Suppressor macrophage (primary cell): ENCODE results near the gene ITPR1.

Experiments
- DNase-seq, 4 experiments: peaks; one replicate each; pipeline ENCODE4 v3.0.0-alpha.2; 2020 to 2022

ITPR1 gene

DNA sequence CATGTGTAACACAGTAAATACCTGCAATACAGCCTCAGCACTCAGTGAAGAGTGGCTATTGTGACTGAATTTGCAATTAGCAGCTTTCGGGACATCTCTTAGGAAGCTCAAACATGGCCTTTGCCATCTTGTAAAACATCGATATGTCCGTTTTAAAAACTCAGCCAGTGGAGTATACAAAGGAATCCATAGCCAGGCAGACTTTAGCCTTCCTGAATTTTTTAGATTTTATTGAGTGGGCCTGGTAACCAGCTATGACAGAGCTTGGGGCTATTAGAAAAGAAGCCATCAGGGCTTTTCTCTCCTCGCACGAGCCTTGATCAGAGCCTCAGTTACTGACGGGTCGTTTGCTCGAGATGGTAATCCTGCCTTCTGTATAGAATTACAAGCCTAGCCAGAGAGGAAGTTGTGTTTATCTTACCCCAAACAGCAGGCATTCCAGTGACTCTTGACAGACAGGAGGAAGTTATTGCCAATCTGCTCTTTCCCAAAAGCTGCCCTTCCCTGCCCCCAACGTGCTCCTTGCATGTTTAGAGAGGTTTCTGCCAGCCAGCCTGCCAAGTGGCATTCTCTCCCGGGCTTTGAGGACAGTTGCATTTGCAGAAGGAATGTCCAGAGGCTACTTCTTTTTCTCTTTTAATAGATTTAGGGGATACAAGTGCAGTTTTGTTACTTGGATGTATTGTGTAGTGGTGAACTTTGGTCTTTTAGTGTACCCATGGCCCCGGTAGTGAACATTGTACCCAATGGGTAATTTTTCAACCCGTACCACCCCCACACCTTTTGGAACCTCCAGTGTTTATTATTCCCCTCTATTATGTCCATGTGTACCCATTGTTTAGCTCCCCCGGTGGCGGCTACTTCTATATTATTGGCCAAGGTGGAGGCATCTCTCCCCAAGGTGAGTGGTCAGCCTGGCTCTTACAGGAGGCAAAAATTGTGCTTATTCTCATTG is 40.6 kb downstream of the ITPR1 start:
- peak; percentile 65 to 79 (median 78) for DNase-seq

DNA sequence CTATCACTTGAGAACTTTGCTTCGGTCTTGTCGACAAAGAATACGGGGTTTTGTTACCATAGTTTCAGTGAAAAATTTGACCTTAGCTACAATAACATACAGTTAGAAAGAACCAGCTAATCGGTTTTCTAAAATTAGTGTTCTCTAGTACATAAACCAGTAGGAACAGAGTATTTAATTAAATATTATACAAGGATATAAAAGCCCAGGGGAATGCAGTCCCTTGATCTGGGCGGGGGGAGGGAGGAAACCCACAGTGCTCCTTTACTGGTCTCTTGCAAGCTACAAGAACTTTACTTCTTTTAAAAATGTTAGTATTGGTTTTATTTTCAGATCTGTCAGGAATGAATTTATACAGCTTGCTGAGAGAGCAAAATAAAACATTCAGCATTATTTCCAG is 41.8 kb downstream of the ITPR1 start:
- no peak for DNase-seq

DNA sequence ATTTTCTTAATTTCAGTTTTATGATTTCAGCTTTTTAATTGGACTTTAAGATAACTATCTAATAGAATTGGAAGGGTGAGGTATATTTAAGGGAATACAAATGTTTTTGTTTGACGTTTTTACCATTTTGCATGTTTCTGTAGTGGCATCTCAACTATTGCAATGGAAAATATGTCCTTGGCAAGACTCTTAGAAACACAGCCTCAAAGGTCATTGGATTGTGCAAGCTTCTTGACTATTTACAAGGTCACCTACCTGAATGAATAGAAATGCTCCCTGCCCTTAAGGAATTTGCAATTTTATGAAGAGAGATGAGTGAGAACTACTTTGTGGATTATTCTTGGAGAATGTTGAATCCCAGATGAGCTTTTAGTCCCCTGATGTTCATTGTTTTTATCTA is 43.1 kb downstream of the ITPR1 start:
- DNase-seq: no peak

DNA sequence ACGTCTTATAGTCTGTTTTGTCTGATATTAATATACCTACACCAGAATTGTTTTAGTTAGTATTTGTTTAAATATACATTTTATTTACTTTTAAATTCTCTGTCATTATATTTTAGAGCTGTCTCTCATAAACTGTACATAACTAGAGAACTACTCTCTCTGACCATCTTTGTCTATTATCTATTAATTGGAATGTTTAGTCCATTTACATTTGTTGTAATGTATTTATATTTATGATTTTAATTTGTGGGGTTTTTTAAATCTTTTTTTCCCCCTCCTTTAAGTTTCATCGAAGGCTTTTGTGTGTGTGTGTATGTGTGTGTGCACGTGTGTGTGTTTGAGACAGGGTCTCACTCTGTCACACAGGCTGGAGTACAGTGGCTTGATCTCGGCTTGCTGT is 47.1 kb downstream of the ITPR1 start:
- no peak for DNase-seq

DNA sequence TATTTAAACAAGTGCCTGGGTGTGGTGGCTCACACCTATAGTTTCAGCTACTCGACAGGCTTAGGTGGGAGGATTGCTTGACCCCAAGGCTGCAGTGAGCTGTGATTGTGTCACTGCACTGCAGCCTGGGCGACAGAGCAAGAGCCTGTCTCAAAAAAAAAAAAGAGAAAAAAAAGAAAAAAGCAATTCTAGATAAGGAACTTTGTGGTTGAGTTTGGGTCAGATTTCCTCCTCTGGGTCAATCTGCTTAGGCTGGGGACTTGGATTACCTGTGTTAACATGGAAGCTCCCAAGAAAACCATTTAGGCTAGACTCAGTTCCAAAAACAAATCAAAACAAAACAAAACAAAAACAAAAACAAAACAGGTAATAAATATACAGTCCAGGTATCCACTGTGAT is 50.0 kb downstream of the ITPR1 start:
- no peak for DNase-seq

DNA sequence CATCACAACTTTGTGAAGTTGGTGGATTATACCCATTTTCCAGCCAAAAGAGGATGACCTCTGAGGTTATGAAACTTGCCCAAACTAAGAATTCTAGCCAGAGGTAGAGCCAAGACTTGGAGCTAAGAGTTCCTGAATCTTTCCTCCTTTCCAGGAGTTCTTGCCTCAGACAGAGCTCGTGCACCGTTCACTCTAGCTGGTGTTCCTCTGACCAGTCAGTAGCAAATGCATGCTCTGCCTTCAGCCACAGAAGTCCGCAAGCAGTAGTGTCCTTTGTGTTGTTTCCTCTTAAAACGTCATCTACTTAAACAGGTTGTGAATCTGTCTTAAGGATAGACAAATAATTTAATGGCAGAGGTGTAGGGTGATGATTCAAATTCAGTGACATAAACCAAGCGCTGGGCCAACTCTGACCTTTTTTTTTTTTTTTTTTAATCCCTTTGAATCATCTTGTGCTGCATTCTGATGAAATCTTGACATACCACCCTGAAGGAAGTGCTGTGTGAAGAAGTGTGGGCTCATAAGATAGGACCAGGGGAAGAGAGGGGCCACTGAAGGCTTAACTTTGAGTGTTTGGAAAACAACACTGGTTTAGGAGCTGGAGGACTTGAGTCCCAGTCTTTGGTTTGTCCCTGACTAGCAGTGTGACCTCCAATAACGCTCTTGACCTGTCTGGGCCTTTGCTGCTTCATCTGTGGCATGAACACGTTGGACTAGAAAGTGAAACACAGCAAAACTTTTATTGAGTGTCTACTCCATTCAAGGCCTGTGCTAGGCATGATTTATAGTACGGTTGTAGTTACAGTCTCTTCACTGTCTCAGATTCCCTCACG is 53.4 kb downstream of the ITPR1 start:
- DNase-seq: peak in 2 of 4 experiments; percentile 33 to 41

DNA sequence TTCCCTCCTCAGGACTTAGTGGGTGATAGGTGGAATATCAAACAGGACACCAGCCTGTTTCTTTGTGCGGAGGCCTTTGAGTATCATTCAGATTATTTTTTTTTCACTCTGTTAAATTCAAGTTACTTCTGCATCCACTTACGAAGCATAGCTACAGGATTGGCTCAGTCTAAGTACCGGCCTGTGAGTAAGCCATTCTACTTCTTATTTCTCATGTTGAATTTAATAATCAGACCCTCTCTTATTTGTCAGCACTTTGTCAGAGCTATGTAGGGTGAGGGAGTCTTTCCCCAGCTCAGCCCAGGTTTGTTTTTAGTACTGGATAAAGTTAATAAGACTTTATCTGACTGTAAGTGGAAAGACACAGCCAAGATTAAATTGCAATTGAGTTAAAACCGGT is 54.7 kb downstream of the ITPR1 start:
- DNase-seq: peak in 1 of 4 experiments; percentile 34

DNA sequence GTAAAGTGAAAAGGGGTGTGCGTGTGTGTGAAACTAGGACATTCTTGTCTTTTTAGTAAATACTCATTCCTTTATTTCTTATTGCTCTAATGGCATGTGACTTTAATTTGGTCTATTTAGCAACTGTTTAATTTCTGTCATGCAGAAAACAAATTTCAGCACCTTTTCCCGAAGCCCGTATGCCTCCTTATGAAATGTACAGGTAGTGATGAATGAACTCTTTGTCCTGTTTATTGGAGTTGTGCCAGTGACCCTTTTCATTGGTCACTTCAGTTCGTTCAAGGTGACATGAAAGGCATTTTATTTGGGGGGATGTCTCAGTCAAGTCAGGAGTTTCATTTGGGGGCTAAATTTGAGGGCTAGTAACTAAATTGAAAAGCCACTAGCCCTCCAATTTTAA is 55.2 kb downstream of the ITPR1 start:
- no peak for DNase-seq

DNA sequence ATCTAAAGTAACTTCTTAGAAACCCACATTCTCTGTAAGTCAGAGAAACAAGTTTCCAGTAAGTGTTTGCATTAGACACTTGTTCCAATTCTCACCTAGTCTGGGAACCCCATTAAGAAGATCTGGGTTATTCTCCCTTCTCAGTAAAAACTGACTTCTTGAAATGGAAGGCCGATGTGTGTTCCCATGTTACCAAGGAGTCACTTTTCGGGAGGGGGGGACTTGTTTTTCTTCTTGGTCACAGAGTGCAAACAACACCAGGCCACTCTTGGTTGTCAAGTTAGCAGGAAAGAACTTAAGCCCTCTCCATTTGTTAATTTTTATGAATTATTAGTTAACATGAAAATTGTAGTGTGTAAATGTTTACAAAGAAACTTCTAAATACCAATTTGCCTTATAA is 55.6 kb downstream of the ITPR1 start:
- no peak for DNase-seq

DNA sequence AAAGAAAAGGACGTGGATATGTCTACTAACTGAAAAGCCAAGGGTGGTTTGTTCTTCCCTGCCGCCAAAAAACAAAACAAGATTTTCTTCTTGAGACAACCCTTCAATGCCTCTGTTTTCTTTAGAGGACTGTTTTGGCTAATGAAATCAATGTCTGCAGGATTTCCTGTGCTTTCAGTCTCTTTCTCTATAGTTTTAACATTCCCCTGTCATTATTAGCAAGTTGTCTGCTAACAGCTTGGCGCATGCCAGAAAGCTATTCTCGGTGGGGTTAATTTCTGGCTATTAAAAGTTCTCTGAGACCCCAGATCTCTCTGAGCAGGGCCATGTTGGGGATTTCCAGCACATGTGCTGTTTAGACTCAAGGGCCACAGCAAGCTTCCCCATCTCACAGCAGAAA is 56.7 kb downstream of the ITPR1 start:
- no peak for DNase-seq

DNA sequence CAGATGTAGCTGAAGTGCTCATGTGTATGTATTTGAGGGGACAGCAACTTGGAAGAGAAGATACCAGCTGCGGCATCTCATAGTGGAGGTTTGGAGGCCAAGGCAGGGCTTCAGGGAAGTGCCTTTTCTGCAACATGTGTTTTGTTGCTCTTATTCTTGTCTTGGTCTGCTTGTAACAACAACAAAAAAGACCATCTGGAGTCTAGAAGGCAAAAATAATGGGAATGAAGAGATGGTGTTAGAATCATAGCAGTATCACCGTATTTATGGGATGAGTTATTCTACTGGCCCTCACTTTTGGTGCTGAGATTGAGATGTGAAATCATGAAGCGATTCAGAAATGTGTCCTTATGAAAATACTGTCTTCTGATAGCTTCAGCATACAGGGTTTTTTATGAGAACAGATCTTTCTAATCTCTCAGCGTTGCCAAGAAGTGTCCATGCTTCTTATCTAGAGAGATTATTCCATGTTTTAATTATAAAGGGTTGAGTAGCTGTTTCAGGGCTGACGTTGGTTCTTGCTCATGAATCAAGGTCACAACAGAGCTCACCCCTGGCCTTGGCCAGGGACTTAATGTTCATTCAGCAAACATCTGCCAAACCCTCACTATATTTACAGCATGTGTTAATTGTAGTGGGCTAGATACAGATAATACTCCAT is 58.0 kb downstream of the ITPR1 start:
- no peak for DNase-seq

DNA sequence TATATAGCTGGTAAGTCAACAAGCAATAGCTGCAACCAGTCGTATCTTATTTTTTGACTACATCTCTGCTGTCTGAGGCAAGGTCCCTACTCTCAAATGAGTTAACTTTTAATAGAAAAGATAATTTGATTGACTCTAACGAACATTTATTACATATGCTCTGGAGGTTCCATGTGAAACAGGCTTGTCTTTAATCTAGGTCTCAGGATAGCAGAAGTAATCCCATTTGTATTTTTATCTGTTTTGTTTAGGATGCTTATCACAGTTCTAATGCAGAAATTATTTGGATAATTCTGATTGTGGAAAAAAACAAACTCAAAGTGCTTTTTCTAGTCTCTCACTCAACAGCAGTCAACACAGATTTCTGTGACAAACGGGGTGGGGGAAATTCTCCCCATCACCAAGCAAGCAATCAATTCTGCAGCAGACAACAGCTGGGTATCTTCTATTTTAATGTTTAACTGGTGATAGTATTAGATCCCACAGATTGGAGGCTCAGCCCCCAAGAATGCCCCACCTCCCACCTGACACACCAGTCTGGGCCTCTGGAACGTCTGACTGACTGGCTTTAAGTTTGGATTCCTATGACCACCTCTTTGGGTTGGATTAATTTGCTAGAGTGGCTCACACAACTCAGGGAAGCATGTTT is 58.8 kb downstream of the ITPR1 start:
- no peak for DNase-seq

DNA sequence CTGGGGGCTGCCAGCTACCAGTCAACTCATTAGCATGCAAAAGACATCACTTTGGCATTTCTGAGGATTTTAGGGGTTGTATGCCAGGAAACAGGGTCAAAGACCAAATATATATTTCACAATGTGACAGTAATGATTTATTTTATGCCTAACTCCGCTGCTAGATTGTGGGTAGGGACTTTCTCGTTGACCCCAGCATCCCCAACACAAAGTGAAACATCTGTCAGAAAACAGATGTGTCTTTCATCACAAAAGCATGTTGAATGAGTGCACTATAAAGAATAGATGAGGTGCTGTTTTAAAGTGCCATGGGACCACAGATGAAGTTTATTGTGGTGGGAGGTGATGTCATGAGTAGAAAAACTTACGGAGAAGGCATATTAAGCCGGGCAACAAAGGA is 59.7 kb downstream of the ITPR1 start:
- DNase-seq: no peak

DNA sequence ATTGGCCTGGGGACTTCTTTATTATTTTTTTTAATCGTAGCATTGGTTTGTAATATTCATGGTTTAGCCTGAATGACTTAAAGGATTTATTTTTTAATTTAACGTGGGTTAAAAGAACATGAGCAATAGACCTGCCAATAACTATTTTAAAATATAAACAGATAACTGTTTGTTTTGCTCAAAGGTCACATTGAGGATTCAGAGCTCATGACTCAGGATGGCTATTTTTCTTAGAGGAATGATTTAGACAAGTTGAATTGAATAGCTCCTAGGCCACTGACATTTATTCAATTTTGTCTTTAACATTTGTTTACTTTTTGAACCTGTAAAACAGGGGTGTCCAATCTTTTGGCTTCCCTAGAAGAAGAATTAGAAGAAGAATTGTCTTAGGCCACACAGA is 68.5 kb downstream of the ITPR1 start:
- no peak for DNase-seq

DNA sequence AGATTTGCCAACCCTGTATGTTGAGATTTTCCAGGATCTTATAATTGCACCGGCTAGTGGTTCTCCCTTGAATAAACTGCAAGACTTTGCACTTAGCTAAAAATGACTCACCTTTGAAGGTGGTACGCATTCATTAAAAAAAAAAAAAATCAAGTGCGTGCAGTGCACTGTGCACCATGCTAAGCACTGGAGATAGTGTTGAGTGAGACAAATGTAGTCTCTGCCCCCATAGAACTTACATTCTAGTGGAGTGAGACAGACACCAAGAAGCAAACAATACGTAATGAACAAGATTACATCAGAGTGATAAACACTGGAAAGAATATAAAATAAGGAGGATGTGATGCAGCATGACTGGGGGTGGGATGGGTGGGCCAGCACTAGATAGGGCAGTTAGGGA is 69.4 kb downstream of the ITPR1 start:
- DNase-seq: no peak

DNA sequence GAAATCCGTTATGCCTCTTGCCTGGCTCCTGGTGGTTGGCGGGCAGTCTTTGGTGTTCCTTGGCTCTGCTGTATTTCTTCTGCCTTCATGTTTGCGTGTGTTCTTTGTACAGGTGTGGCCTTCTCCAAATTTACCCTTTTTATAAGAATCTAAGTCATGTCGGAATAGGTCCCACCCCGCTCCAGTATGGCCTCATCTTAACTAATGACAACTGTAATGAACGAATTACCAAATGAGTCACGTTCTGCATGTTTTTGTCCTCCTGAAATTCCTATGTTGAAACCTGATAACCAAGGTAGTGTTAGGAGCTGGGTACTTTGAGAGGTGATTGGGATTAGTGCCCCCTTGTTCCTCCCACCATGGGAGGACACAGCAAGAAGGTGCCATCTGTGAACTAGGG is 71.1 kb downstream of the ITPR1 start:
- DNase-seq: no peak

DNA sequence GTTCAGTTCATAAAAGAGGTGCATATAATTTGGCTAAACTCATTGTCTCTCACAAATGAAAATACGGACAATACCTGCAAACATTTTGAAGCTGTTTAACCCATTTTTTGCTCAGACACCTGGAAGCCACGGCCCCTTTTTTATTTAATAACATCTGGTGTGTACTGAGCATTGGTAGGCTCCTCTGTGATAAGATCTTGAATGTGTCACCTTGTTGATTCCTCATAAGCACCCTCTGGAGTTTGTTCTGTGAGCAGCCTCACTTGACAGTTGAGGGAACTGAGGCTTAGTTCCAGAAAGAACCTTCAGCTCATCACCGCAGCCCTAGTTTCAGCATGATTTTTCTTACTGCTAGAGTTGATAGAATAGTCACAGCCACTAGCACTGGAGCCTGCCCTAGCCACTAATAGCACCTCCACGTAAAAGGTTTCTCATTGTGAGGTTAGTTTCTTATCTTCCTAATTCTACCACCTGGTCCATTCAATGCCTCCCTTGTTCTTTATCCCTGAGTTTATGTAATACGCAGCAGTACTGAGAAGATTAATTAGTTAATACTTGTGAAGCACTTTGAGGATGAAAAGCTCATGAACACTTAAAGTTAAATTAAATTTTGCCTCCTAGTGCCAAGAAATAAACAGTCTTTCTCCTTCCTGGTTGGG is 71.9 kb downstream of the ITPR1 start:
- no peak for DNase-seq

DNA sequence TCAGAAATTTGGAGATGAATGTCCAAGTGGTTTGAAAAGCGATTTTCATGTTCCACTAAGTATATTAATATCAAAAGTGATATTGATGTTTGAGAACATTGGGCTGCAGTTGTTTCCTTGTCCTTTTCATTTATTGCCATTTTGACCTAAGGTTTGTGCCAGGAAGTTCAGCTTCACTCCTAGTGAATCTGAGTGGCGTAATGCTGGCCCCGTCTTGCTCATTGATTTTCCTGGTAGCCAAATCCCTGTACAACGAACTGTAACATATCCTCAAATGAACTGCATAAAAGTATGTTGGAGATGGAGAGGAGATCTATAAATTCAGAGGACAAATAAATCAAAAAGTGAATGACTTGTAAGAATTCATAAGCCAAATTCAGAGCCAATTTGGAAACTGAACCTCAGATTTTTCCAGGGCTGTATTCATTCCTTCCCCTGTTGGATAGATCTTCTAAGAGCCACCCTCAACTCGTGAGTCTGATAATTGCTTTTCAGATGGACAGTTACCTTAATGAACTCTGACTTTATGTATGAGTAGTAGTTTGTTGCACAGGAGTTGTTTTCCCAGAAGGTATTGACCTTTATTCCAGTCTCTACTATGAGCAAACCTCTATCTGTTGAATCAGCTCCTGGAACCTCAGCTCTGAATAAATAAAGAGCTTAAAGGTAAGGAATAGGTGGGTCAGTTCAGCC is 72.8 kb downstream of the ITPR1 start:
- no peak for DNase-seq

DNA sequence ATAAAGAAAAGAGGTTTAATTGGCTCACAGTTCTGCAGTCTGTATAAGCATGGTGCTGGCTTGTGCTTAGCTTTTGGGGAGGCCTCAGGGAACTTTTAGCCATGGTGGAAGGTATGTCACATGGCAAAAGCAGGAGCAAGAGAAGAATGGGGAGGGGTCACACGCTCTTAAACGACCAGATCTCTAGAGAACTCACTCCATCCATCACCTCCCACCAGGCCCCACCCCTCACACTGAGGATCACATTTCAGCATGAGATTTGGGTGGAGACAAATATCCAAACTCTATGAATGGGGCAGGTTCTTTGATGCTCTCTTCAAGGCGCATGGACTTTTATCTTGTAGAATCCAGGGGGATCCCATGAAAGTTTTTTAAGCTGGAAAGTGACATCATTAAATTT is 75.7 kb downstream of the ITPR1 start:
- DNase-seq: no peak

DNA sequence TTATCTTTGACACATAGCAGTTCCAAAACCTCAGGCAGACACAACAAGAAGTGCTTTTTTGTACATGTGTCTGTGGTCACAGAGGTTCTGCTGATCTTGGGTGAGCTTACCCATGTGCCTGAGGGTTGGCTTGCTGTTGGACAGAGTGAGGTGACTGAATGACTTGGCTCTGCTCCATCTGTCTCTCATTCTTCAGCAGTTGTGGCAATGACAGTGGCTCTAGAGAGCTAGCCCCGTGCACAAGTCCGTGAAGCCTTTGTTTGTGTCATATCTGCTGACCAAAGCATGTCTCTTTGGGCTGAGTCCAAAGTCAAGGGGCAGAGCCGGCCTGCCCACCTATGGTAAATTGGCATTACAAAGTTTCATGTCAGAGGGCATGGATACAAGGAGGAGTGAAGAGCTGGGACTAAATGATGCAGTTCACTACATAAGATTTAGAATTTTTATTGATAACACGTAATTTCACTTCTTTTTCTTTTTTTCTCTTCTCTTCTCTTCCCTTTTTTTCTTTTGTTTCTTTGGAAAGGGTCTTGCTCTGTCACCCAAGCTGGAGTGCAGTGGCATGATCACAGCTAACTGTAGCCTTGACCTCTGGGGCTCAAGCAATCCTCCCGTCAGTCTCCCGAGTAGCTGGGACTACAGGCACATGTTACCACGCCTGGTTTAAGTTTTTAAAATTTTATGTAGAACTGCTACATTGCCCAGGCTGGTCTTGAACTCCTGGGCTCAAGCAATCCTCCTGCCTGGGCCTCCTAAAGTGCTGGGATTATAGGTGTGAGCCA is 77.9 kb downstream of the ITPR1 start:
- DNase-seq: peak in 3 of 4 experiments; percentile 18 to 46 (median 33)
